ENCODE measurements around the gene PABPN1.

GRCh38 chr14:23327947-23328744, 6.9 kb downstream of the PABPN1 start:
- TF ChIP-seq CTCF (IDR thresholded peaks at IDR 0.05; ENCODE audit: borderline replicate concordance, extremely low read depth, low read length, poor library complexity, severe bottlenecking) (peak; percentile 90), EZH2 (IDR thresholded peaks at IDR 0.05; ENCODE audit: borderline replicate concordance, low read depth, low read length, severe bottlenecking) (no peak)
